SK-N-SH (cell line): ENCODE measurements around the gene STAT2.

Experiments
- CHD2 ChIP-seq: fragments of 150-350 bp; IDR thresholded peaks from 2 replicates; pipeline ENCODE4 v1.6.1; 2018; ENCODE audit warnings: low read length; ENCODE audit not compliant: partially characterized antibody
- EZH2phosphoT487 ChIP-seq: fragments of 200-600 bp; sonication (generic); IDR thresholded peaks from 2 replicates; pipeline ENCODE4 v1.6.1; 2017; ENCODE audit warnings: low read depth, mixed run types, mild to moderate bottlenecking, antibody characterized with exemption, moderate library complexity, borderline replicate concordance
- JUND ChIP-seq: IDR thresholded peaks from 2 replicates; pipeline ENCODE4 v1.4.0; 2012
- MAX ChIP-seq: IDR thresholded peaks from 2 replicates; pipeline ENCODE4 v1.4.0; 2012; ENCODE audit warnings: low read depth
- NRF1 ChIP-seq: IDR thresholded peaks from 2 replicates; pipeline ENCODE4 v1.6.1; 2012; ENCODE audit warnings: low read depth, mild to moderate bottlenecking, low read length
- POLR2AphosphoS5 ChIP-seq: IDR thresholded peaks from 2 replicates; pipeline ENCODE4 v1.6.1; 2012; ENCODE audit warnings: low read depth, low read length
- RAD21 ChIP-seq: IDR thresholded peaks from 2 replicates; pipeline ENCODE4 v1.6.1; 2012; ENCODE audit warnings: mild to moderate bottlenecking, low read length
- RCOR1 ChIP-seq: fragments of 150-350 bp; IDR thresholded peaks from 2 replicates; pipeline ENCODE4 v1.6.1; 2017; ENCODE audit warnings: antibody characterized with exemption, low read length
- SMC3 ChIP-seq: IDR thresholded peaks from 2 replicates; pipeline ENCODE4 v1.6.1; 2012; ENCODE audit warnings: low read depth, low read length, improper control_type of control experiment
- TEAD4 ChIP-seq: IDR thresholded peaks from 2 replicates; pipeline ENCODE4 v1.4.0; 2012; ENCODE audit warnings: mild to moderate bottlenecking, borderline replicate concordance; ENCODE audit not compliant: insufficient read depth
- YY1 ChIP-seq: IDR thresholded peaks from 2 replicates; pipeline ENCODE4 v1.4.0; 2012; ENCODE audit warnings: low read depth, mild to moderate bottlenecking
- TF ChIP-seq, protein P1 (sequence below): fragments of 200-600 bp; sonication (generic); IDR thresholded peaks from 2 replicates; pipeline ENCODE4 v1.6.1; 2017; ENCODE audit warnings: antibody characterized with exemption, mild to moderate bottlenecking, moderate library complexity

GRCh38 chr12:56346675-56347074 lies 13.2 kb downstream of the STAT2 start:
- TF ChIP-seq NRF1 (no peak), TEAD4 (no peak), EZH2phosphoT487 (no peak), SMC3 (no peak), JUND (no peak), POLR2AphosphoS5 (no peak), YY1 (no peak), CHD2 (no peak), MAX (no peak), RAD21 (no peak), RCOR1 (no peak)
- TF ChIP-seq, protein P1, sequence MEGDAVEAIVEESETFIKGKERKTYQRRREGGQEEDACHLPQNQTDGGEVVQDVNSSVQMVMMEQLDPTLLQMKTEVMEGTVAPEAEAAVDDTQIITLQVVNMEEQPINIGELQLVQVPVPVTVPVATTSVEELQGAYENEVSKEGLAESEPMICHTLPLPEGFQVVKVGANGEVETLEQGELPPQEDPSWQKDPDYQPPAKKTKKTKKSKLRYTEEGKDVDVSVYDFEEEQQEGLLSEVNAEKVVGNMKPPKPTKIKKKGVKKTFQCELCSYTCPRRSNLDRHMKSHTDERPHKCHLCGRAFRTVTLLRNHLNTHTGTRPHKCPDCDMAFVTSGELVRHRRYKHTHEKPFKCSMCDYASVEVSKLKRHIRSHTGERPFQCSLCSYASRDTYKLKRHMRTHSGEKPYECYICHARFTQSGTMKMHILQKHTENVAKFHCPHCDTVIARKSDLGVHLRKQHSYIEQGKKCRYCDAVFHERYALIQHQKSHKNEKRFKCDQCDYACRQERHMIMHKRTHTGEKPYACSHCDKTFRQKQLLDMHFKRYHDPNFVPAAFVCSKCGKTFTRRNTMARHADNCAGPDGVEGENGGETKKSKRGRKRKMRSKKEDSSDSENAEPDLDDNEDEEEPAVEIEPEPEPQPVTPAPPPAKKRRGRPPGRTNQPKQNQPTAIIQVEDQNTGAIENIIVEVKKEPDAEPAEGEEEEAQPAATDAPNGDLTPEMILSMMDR = peak; percentile 12; the same call in 1 of the 2 replicates
